DMS153 (cell line): ENCODE measurements around the gene TM9SF4.
"Not testable (repeated sequence)": the region's sequence is repeated elsewhere in the genome, so short reads cannot be mapped to it uniquely, and the experiment has no call there.

Experiments used
- DNase-seq: peaks from one replicate; lab custom pipeline; 2025; lab: John Stamatoyannopoulos, UW

Gene TM9SF4

DNA sequence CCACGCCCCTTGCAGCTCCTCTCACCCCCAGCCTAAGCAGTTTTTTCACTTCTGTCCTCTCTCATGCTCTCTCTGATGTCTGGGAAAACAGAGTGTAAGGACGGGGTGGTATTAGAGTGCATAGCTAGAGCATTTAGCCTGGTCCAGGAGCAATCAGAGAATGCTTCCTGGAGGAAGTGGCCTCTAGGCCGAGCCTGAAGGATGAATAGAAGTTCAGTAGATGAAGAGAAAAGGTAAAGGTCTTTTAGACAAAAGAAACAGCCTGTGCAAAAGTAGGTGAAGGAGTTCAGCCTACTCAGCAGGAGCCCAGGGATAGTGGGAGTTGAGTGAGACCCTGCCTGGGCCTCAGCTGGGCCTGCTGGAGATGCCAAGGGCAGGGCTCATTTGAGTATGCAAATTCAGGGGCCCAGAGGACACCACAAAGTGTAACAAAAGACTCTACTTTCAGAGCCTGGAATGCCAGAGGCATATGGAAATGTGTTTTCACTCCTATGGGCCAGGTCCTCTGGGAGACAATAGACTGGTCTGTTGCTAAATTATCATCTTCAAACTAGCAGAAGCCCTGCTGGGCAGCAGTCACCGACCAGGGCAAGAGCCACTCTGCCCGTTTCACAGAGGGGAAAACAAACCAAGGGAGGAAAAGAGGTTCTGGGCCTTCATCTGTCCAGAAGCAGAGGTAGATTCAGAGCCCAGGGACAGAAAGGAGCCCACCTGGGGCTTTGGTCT is 19.7 kb upstream of the TM9SF4 start:
- DNase-seq, result no peak

DNA sequence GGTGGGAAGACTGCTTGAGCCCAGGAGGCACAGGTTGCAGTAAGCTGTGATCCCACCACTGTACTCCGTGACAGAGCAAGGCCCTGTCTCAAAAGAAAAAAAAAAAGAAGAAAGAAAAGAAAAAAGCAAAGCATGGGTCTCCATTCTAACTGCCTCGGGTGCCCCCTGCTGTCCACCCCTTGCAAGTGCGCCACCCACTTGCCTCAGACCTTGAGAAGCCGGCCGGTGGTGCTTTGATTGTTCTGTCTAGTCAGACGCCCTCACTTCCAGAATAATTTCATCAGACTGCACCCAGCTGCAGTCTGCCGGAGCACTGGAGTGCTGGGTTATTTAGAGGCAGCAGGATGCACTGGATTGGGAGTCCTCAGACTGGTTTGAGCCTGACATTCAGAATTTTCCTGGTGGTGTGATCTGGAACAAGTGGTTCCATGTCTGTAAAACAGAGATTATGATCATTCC is 17.6 kb upstream of the TM9SF4 start:
- DNase-seq, result peak; percentile 52

DNA sequence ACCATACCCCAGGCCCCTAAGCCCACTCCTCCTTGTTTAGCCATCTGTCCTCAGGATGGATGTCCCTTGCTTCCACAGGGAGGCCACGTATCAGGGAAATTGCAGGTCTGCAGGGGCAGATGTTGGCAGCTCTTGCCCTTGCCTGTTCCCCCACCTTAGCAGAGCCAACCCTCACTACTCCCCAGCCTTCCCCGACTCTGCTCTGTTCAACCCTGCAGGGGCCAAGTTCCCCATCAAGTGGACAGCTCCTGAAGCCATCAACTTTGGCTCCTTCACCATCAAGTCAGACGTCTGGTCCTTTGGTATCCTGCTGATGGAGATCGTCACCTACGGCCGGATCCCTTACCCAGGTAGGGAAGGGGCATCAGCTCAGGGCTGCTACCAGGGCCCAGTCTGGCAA is 10.7 kb upstream of the TM9SF4 start:
- no peak for DNase-seq

DNA sequence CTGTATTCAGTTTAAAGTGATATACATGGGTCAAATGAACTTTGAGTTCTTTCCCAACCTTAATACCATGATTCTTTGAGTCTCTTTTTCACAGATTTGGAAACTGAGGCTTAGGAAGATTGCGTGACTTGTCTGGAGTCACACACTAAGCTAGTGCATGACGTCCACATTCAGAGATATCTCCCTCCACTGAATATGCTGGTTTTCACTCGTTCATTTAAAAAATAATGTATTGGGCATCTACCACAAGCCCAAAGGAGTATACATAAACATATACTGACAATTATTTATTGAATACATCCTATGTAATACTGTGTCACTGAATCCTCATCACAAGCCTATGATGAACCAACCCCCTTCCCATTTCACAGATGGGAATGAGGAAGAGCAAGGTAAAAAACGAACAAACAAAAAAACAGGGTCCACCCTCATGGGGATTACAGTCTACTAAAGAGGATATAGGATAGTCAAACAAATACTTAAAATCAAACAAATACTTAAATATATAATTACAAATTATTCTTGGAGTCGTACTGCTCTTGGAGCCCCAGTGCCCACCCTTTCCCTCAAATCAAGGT is 611 bp upstream of the TM9SF4 start:
- no peak for DNase-seq

DNA sequence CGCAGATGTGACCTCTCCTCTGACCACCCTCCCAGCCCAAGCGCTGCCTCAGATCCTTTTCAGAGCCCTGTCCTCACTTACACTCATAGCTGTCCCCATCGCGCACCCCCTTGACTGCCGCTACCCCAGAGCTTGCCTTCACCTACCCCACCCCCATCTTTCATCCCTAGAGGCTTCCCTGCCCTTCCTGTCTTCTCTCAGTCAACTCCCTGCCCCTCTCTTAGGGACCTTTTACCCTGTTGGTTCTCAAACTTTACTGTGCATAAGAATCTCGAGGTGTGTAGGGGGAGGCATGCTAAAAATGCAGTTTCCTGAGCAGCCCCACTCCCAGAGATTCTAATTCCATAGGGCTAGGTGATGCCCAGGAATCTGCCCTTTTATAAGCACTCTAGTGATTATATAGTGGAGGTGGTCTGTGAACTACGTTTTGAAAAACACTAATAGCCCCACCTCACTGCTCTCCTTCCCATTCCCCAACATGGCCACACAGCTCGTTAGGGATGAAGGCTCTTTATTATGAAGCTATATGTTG is 725 bp downstream of the TM9SF4 start:
- no peak for DNase-seq

DNA sequence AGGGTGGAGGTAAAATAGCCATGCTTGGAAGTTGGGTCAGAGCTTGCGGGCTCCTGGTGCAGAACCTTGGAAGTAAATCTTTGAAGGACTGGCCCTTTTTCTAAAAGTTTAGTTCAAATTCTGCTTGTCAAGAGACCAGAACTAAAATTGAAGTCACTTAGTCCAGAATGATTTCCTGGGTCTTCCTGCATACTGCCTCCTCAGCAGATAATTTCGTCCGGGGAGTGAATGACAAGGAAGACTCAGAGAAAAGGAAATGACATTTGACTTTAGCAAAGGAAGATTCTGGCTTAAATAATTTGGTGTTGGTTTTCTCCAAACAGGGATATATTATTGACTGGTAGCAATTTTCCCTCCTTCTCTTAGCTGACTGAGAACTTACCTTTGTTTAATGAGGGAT is 1.2 kb downstream of the TM9SF4 start:
- no peak for DNase-seq

DNA sequence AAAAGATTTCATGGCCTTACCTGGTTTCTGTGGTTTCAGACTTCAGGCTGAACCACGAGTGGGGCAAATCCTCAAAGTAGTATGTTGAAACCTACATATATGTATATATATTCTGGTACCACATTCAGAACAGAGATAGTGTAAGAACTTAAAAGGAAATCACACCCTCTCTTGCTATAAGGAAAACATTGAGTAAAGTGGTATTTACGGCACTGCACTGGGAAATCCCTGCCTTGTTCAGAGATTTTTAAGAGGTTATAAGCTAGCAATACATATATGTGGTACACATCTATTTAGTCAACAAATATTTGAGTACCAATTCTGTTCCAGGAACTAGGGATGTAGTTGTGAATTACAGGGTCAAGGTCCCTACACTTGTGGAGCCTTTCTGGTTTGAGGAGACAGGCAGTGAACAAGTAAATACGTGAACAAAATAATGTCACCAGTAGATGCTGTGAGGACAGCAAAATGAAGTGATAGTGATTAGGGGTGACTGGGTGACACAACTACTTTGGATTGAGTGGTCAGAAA is 1.7 kb downstream of the TM9SF4 start:
- DNase-seq, result no peak

DNA sequence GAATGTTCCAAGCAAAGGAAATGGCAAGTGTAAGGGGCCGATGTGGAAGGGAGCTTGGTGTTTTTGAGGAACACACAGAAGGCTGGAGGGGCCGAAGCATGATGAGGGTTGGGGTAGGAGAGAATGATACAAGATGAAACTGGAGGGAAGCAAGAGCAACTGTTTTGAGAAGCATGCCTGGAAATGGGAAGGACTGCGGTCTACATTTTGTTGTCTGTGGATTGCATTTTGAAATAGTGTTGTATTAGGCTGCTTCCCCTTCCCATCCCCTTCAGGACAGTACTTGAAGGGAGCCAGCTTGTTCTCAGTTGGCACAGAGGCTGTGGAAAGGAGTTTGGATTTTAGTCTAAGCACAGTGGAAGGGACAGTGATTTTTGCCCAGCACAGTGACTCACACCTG is 2.2 kb downstream of the TM9SF4 start:
- DNase-seq, result no peak

DNA sequence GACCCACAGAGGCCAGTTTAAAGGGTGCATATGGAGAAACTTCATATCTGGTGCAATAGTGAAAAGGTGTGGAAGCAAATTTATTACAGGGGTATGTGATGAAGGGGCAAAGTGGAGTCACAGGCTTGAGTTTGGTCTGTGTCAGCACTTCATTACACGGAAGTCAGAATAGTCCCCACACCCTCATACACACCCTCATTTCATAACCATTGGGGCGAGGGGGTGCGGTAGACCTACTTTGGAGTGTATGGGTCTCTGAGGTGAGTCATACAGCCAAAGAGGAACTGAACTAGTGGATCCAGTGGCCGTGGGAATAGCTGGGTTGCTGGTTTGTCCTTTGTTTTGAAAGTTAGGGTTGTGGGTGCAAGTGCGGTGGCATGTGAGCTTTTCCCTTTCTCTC is 3.3 kb downstream of the TM9SF4 start:
- no peak for DNase-seq

DNA sequence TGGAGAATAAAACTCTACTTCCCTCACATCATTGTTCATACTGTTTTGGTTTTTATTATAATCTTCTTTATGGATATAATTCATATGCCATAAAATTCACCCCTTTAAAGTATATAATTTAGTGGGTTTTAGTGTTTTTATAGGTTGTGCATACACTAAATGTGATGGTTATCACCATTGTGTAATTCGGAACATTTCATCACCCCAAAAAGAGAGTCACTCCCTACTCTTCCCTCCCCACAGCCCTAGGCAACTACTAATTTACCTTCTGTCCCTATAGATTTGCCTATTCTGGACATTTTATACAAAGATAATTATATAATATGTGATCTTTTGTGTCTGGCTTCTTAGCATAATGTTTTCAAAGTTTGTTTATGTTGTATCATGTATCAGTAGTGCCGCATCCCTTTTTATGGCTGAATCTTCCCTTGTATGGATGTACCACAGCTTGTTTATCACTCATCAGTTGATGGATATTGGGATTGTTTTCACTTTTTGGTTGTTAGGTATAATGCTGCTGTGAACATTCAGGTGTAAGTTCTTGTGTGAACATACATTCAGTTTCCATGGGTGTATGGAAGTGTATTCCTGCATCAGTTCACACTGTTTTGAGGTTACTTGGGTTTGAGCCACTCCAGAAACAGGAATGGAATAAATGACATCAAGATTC is 4.2 kb downstream of the TM9SF4 start:
- no peak for DNase-seq

DNA sequence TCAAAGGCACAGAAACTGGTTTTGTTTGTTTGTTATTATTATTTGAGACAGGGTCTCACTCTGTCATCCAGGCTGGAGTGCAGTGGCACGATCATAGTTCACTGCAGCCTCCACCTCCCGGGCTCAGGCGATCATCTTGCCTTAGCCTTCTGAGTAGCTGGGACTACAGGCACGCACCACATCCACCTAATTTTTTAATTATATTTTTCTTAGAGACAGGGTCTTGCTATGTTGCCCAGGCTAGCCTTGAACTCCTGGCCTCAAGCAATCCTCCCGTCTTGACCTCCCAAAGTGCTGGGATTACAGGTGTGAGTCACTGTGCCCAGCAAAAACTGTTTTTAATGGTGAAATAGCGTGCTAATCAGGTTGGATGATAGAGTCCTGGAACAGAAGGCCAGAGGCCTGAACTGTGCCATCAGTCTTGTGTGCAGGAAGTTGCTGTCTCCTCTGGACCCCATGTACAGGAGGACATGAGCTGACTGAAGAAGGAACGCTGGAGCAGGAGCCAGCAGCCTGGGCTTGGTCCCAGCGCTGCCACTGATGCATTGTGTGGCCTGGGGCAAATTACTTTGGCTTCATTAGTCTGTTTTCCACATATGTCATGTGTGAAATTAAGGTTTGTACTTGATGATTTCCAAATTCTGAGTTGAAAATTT is 4.9 kb downstream of the TM9SF4 start:
- no peak for DNase-seq

DNA sequence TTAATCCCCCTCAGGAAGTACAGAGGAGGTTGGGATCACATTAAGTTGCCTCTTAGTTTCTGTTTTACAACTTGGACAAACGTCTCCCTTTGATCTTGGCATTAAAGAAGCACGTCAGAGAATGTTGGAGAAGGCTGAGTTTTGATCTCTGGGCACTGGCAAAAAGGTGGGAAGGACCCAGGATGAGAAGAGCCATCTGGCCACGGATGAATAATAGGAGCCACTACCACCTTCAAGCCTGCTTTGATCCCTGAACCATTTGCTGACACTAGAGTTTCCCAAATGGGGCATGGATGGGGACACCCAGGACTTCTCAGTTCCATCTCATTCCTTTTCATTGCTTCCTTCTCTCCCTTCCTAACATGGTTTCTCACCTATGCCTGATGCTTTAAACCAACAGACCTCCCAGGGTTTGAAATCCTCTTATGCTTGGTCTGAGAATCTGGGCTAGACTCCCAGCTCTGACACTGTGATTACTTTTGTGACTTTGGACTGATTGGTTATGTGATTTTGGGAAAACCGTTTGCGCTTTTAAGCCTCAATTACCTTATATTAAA is 5.8 kb downstream of the TM9SF4 start:
- DNase-seq, result no peak

DNA sequence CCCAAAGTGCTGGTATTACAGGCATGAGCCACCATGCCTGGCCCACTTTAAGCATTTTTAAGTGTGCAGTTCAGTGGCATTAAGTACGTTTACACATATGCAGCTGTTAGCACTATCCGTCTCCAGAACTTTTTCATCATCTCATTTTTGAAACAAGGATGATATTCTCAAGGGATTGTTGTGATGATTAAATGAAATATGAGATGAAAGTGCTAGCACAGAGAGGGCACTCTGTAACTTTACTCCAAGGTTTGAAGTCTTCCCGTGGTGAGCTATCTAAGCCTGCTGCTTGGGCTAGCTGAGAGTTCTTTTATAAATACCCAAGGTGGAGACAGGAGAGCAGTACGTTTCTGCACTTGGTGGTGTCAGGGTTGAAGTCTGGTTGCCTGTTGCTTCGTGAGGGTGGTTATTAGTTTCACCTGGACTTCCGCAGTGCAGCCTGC is 6.6 kb downstream of the TM9SF4 start:
- DNase-seq, result no peak

DNA sequence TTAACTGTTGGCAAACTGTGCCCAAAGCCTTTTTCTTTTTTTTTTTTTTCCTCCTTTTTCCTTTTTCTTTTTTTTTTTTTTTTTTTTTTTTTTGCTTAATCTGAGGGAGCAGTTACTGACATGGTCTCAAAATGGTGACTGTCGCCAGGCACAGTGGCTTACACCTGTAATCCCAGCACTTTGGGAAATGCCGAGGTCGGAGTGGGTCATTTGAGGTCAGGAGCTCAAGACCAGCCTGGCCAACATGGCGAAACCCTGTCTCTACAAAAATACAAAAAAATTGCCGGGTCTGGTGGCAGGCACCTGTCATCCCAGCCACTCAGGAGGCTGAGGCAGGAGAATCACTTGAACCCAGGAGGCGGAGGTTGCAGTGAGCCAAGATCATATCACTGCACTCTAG is 7.3 kb downstream of the TM9SF4 start:
- DNase-seq, result not testable (repeated sequence)

DNA sequence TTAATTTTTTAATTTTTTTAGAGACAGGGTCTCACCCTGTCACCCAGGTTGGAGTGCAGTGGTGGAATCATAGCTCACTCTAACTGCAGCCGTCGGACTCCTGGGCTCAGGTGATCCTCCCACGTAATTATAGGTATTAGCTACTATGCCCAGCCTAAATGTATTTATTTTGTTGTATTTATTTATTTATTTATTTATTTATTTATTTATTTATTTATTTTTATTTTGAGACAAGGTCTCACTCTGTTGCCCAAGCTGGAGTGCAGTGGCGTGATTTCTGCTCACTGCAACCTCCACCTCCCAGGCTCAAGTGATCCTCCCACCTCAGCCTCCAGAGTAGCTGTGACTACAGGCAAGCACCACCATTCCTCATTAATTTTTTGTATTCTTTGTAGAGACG is 8.9 kb downstream of the TM9SF4 start:
- not testable (repeated sequence) for DNase-seq

DNA sequence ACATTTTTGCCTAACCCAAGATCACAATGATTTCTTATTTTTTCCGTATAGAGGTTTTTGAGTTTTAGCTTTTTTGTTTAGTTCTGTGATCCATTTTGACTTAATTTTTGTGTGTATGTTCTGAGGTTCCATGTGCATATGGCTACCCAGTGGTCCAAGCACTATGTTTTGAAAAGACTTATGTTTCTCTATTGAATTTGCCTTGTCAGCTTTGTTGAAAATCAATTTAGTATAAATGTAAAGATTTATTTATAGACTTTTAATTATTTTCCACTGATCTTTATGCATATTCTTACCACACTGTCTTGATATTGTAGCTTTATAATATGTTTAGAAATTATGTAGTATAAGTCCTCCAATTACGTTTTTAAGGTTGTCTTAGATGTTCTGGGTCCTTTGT is 10.2 kb downstream of the TM9SF4 start:
- DNase-seq, result no peak

DNA sequence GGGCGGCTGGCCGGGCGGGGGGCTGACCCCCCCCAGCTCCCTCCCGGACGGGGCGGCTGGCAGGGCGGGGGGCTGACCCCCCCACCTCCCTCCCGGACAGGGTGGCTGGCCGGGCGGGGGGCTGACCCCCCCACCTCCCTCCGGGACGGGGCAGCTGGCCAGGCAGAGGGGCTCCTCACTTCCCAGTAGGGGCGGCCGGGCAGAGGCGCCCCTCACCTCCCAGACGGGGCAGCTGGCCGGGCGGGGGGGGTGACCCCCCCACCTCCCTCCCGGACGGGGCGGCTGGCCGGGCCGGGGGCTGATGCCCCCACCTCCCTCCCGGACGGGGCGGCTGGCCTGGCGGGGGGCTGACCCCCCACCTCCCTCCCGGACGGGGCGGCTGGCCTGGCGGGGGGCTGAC is 12.4 kb downstream of the TM9SF4 start:
- not testable (repeated sequence) for DNase-seq

DNA sequence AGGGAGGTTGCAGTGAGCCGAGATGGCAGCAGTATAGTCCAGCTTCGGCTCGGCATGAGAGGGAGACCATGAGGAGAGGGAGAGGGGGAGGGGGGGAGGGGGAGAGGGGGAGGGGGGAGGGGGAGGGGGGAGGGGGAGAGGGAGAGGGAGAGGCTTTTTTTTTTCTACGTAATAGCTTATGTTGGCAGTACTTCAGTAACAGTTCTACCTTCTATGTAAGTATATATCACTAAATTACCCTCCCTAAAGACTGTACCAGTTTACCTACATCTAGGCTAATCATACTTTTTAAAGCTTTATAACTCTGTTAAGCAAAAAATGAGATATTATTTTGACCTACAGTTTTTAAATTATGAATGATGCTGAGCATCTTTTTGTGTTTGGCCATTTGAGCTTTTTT is 13.6 kb downstream of the TM9SF4 start:
- DNase-seq, result no peak

DNA sequence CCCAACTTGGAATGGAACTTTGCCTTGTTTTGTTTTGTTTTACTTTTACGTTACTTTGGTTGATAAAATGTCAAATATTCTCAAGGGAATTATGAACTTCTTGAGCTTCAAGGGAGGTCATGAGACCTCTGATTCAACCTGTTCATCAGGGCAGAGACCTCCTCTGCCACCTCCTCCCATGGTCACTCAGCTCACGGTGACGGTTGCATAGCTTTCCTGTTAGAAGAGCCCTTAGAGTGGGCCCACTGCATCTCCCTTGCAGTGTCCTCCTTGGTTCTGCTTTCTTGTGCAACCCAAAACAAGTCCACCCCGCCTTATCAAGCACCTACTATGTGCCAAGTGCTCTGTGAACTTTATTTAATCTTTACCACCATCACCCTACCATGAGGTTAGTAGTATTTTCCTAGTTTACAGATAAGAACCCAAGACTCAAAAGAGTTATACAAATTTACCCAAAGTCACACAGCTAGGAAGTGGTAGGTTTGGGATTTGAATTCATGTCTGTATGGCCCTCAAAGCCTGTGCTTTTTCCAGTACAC is 15.5 kb downstream of the TM9SF4 start:
- DNase-seq, result no peak

DNA sequence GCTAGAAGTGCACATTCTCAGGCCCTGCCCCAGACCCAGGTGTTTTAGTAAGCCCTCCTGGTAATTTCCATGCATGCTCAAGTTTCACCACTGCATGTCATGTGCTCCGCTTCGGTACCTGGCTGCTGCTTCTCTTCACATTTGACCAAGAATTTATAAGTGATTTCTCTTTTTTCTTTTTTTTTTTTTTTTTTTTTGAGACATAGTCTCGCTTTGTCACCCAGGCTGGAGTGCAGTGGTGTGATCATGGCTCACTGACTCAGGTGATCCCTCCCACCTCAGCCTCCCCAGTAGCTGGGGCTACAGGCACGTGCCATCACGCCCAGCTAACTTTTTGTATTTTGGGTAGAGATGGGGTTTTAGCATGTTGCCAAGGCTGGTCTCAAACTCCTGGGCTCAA is 16.0 kb downstream of the TM9SF4 start:
- no peak for DNase-seq

DNA sequence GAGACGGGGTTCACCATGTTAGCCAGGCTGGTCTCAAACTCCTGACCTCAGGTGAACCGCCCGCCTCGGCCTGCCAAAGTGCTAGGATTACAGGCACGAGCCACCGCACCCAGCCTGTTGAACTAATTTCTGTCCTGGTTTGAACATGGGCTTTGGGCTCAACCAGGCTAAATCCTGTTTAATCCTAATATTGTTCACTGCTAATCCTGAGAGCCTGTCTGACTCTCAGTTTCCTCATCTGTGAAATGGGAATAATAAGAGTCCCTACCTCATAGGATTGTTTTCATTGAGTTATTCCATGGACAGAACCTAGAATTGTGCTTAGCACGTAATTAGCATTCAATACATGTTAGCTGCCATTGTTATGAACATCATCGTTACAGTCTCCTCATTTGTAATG is 17.4 kb downstream of the TM9SF4 start:
- no peak for DNase-seq

DNA sequence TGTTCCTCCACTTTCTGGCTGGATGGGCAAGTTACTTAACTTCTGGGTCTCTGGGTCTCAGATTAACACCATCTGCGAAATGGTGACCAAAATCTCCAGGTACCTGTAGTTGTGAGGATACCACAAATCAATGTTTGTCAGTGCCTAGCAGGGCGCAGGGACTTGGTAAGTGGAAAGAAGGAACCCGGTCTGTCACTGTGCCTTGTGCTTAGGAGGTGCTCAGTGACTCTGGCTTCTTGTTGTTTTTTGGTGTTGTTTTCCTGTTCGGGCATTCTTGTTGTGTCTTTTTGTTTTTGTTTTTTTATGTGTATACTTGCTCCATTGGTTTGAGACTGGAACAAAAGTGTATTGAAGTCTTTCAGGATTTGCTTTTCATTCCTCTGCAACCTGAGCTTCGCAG is 17.8 kb downstream of the TM9SF4 start:
- DNase-seq, result no peak
